ENCODE measurements around the gene HOXA2.

Gene HOXA2

GRCh38 chr7:27140126-27140857 lies 37.8 kb upstream of the HOXA2 start:
- Histone ChIP-seq H3K4me3 (no peak overlapping the region), H3K27ac (no peak overlapping the region)
- no peak for DNase-seq (ENCODE audit: low spot score)
- TF ChIP-seq CTCF (IDR thresholded peaks at IDR 0.05), result no peak

DNA sequence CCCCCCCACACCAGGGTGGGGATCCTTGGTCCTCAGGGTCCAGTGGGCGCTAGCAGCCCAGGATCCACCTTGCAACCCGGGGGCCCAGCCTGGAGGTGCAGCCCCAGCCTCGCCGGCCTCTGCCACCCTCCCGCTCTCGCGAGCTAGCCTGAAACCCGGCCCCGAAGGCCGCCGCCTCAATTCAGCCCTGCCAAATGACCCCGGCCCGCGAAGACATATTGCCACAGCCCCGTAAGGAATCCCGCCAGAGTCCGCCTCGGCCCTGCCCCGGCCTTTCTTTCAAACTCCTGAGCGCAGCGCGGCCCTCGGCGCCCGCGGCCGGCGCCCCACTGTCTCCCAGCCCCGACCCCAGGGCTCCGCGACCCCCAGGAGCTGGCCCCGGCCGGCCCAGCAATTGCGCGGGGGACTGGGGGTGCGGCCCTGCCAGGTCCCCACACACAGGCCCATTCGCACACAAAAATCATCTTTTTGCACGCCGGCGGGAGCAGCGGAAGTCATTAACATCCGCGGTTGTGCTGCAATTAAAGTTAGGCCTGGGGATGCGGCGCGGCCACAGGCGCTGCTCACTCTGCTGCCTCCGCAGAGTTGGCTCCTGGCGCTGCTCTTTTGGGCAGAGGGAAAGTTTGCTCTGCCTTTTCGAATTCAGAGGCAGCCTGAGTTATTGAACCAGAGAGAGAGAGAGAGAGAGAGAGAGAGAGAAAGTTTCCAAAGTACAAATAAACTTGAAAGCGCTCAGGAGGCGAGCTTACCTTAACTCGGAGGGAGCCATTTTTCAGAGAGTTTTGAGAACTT lies 37.0 kb upstream of the HOXA2 start:
- H3K27ac ChIP-seq, result no peak overlapping the region
- no peak overlapping the region for H3K4me3 ChIP-seq
- no peak for TF ChIP-seq CTCF (IDR thresholded peaks at IDR 0.05)
- DNase-seq (ENCODE audit: low spot score), result peak; percentile 24

GRCh38 chr7:27138985-27139333 lies 36.5 kb upstream of the HOXA2 start:
- no peak for TF ChIP-seq CTCF (IDR thresholded peaks at IDR 0.05)
- Histone ChIP-seq H3K4me3 (no peak overlapping the region), H3K27ac (no peak overlapping the region)
- DNase-seq (ENCODE audit: low spot score), result no peak

GRCh38 chr7:27138472-27138871 lies 36.0 kb upstream of the HOXA2 start:
- TF ChIP-seq CTCF (IDR thresholded peaks at IDR 0.05), result no peak
- Histone ChIP-seq H3K4me3 (no peak overlapping the region), H3K27ac (no peak overlapping the region)
- DNase-seq (ENCODE audit: low spot score), result no peak

DNA sequence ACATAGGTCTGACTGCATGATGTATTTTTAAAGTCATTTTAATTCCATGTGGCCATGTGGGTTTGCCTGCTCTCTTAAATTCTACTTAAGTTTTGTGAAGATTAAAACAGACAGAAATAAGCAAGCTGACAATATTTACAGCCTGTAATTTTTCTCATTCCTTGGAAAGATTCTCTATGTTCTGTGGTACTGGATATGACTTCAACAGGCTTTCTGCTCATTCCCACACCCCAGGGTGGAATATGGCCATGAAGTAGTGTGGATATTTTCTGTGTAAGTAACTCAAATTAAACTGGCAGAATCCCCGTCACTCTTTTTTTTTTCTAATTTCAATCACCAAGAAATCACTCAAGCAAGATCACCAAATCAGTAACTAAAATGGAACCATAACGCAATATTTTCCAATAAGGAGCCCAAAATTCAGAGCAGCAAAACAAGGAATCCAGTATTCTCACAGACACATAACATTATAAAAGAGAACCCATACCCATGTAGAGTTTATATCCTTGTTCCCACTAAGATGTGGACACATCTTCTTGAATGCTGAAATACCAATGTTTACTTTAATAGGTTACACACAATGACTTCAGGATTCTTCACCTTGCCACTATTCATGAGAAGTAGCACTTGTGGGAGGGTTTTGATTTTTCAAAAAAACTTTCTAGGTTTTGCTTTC lies 35.3 kb upstream of the HOXA2 start:
- no peak overlapping the region for H3K27ac ChIP-seq
- no peak for DNase-seq (ENCODE audit: low spot score)
- TF ChIP-seq CTCF (IDR thresholded peaks at IDR 0.05), result no peak
- no peak overlapping the region for H3K4me3 ChIP-seq

GRCh38 chr7:27134392-27134791 lies 31.9 kb upstream of the HOXA2 start:
- no peak overlapping the region for H3K27ac ChIP-seq
- no peak for TF ChIP-seq CTCF (IDR thresholded peaks at IDR 0.05)
- H3K4me3 ChIP-seq, result no peak overlapping the region
- no peak for DNase-seq (ENCODE audit: low spot score)

All from coronary artery (tissue), 2 donors.